GM18519 (cell line): ENCODE results near the gene SGCD.

Source experiments
- ATAC-seq: cut with Tn5 transposase; IDR thresholded peaks from one replicate; pipeline ENCODE4 v1.9.1; 2021; ENCODE audit warnings: mild to moderate bottlenecking, moderate library complexity; ENCODE audit not compliant: unreplicated experiment, low FRiP score

The SGCD gene

DNA sequence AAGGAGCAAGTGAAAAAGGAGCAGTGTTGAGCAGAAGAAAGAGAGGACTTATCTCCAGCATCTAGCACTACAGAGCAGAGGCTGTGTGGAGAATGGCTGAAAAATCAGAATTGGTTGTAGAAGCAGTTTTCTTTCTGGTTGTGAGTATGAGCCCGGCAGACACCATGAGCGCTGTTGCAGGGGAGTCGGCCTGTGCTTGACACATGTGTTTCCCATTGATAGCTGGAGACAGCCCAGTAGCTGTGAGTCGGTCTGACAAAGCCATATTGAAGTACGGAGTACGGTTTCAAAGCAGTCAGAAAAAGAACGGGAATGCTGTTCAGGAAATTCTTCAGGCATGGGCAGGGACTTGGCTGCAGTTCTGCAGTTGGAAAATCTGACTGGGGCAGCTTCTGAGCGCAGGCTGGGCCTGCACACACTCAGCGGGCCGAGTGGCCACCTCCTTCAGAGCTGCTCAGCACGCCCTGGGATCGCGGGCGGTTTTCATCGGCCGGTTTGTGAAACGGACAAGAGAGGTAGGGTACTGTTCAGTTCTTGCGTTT, at the start of gene SGCD:
Gene SGCD, plus strand, starts transcription at position 447 of the 542 bp plus-strand sequence.
- no peak for ATAC-seq

- ATAC-seq = no peak
These were observed 49.7 kb upstream of the SGCD start for GRCh38 chr5:156277290-156277689.

DNA sequence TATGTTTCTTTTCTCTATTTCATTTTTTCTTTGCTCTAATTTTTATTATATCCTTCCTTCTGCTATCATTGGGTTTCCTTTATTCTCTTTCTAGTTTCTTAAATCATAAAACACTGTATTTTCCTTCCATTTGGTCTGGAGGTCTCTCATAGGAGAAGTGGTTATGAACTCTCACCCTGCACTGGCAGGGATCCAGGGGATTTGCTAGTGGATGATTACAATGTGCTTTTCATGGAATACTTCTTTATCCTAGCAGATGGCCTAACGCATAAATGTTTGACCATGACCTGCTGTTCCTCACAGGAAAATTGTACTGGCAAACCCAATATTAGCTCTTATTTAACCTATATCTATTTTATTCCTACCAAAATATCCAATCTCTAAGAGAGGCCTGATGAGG, 31.5 kb upstream of the SGCD start:
- ATAC-seq = no peak

DNA sequence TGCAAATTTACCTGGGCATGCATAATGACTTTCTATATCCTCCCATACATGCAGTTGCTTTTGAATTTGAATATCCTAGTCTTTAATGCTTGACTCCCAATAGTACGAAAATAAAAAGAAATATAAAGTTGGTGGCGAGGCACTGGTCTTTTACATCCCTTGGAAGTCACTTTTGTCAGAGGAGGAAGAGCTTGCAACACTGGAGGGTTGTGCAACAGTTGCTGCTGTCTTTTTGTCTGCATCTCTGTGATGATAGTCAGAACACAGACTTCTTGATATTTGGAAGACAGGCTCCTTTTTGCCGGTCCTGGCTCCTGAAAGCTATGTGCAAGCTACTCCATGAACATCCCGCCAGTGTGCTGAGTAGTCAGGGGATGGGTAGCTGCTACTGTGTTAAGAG, 16.8 kb upstream of the SGCD start:
- ATAC-seq = no peak

DNA sequence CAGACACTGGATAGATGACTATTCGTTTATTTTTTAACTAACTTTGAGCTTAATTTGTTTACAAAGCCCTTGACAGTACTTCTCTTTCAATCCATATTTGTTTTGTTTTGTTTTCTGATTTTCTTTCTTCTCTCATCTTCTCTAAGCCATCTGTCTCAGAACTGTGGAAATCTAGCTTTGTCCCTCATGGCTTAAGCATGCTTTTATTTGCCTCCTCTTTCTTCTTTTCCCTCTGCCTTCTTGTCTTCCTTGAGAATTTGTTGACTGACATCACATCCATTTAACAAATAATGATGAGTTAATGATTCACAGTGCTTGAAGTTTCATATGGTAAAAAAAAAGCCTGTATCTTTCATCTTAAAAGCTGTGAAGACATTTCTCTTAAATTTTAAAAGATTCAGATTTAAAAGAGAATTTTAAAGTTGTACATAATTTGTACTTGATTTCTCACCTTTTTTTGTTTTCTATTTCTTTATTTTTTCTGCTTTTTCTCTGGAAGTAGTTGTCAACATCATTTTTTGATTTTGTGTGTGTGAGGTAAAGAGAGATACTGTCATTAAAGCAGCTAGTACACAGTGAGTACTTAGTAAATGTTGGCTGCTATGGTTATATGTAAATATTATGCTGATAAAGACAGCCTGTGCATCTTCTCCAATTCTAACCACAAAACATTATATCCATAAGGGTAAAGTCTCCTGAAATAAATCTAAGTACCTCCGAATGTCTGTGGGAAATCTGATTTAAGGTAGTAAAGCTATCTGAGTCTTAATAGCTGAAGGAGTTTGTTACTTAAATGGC, 13.9 kb upstream of the SGCD start:
- no peak for ATAC-seq

- ATAC-seq = no peak
These were observed 12.5 kb upstream of the SGCD start for GRCh38 chr5:156314416-156314815.

GRCh38 chr5:156322666-156323065, 4.3 kb upstream of the SGCD start:
- ATAC-seq = no peak

DNA sequence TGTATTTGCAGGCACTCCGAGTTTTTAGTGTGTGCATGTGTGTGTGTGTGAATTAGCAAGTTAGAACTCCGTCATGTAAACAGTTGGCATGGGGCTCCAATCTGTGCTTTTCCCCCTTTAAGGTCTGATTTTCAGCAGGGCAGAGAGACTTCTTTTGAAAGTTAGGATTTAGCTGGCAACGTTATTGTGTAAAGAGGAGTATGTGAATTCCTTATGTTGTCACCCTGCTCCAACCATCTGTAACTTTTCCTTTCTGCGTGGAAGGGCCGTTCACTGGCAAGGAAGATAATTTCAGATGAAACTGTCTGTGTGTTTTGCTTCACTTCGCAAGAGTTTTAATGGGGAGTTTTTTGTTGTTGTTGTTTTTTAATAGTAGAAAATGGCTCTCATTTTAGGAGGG, 332 bp downstream of the SGCD start:
- no peak for ATAC-seq

- ATAC-seq = no peak
These were observed 1.2 kb downstream of the SGCD start for GRCh38 chr5:156328161-156328560.

DNA sequence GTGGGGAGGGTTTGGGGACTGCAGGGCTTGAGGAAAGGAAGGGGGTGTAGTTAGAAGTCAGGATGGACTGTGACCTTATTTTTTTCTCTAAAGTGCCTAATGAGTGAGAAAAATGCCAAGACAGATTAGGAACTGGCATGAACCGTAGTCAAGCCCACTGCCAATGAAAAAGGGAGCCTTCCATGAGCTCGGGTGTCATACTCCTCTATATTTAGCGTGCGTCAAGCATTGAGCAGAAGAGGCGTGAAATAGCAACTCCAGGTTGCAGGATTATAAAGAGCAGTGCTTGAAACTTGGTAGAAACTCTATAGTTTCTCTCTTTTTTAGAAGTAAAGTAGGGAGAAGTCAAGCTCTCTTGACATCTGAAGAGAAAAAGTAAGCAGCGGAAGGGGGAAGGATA, 1.8 kb downstream of the SGCD start:
- ATAC-seq = no peak

GRCh38 chr5:156329171-156329611, 2.2 kb downstream of the SGCD start:
- no peak for ATAC-seq

- ATAC-seq = no peak
These were observed 3.3 kb downstream of the SGCD start for GRCh38 chr5:156330141-156330870.

DNA sequence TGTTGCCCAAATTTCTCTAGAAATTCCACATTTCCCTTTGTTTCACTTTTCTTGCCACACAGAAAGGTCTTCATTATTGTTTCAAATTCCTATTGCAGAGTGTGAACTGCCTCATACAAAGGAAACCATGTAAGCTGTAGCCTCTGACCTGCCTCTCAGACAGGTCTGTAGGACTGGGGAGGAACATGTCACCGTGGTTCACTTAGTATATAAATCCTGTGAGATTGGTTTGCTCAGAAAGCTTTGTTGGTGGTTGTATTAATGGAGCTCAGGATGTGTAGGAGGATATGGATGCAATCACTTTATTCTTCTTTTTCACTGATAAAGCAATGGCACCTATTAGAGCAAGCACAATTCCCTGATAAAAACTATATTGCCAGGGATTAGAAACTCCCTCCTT, 4.2 kb downstream of the SGCD start:
- ATAC-seq = no peak

- no peak for ATAC-seq
These were observed 4.9 kb downstream of the SGCD start for GRCh38 chr5:156331845-156332244.

DNA sequence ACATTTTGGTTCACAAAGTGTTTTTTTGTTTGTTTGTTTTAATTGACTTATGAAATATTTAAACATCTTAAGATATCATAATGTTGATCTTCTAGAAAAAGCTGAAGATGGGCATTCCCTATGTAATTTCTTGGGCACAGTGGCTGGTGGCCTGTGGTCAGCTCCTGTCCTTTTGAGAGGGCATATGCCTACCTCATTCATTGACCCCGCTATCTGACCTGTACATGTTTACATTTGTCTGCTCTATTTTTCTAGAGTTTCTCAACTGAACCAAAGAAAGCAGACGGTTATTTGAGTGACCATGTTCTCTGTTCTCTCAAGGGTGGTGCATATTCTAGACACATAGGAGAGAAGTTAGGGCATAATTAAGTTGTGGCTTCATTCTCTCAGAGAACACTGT, 5.3 kb downstream of the SGCD start:
- ATAC-seq = no peak

DNA sequence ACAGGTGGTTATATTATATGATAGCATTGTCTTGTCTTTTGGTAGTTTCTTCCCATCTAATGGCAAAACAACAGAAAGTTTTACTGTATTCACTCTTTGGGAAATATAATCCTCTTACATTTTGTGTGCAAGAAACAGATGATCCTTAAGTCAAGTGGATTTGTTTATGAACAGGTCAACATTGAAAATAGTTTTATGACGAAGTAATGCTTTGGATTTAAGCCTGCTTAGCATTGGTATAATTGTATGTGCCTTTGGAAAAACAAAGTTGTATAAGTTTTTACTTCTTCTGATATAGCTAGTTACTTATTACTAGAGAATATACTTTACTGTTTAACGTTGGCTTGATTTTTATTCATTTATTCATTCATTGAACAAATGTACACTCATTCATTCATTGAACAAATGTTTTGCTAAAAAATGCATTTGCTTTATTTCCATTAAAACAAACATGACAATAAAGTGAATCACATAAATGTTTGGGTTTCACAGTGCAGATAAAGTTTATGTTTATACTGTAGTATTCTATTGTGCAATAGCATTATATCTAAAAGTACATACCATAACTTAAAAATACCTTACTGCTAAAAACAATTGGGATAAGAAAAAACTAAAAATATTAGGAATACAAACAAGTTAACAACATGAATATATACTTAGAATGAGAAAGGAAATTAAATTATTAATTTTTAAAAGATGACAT, 12.3 kb downstream of the SGCD start:
- no peak for ATAC-seq

DNA sequence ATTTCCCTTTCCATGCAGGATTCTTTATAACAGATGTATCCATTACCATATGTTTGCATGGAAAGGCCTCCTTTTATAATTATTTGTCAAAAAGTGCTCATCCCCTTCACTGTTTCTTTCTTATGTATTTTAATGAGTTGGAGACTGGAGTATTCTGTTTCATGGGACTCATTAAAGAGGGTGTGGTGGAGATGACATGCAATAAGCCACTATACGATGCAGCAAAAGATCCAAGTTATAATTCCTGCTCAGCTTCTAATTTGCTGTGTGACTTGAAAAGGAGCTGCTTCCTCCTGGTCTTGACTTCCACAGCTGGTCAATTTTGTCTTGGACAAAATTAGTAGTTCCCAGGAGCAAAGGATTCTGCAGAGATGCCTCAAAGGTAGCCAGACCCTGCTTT, 13.9 kb downstream of the SGCD start:
- no peak for ATAC-seq

DNA sequence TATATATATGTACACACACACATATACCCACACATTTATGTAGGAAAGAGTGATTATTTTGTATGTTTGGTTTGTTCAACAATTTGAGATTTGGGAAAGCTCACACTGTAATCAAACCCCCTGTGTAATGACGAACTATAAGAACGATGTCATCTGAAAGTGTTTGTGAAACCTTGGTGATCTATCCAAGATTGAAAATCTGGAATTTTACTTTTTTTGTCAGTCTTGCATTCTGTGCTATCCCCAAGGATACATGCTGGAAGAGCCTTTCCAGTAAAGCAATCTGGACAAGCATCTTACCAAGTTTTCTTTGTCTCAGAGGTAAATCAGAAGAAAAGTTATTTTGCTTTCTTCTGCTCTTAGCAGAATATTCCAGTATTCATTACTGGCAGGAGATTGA, 23.3 kb downstream of the SGCD start:
- no peak for ATAC-seq

DNA sequence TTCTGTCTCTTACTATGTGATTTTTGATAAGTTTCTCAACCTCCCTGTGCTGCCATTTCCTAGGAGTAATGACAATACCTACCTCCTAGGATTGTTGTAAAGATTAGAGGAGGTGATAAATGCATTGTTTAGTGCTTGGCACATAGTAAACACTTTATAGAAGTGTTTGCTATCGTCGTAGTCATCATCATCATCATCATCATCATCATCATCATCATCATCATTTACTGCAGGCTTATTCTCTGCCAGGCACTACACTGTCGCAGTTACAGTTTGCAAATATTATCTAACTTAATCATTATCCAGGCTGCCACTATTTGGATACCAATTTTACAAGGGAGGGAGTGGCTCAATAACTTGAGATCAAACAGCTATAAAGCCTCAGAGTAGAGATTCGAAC, 24.5 kb downstream of the SGCD start:
- no peak for ATAC-seq

DNA sequence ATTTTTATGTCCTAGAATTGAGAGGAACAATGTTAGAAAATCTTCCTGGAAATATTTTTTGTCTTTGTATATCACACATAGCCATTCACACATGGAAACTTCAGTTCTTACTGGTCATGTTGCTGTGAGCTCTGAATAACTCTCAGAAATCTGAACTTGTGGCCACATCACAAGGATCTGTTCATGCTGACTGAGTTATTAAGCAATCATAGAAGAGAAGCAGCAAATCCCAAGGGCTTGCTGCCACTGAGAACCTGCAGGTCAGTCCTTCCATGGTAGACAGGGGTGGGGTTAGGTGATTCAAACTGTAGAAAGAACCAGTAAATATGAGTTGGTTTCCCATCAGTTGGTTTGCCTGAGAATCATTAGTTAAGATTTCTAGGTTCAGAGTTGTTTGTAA, 27.6 kb downstream of the SGCD start:
- no peak for ATAC-seq

- no peak for ATAC-seq
These were observed 29.3 kb downstream of the SGCD start for GRCh38 chr5:156356238-156356637.
